ENCODE data around the gene FOXO1.

FOXO1 gene

GRCh38 chr13:40677064-40677463 is 10.6 kb upstream of the FOXO1 start:
- H3K27me3 ChIP-seq (replicated peaks): no peaks in the 10 kb centered on the region
- in situ Hi-C loops (cut with HindIII; ENCODE audit: low pct_ligation_motif_present, low sequenced_read_pairs): no loop called here
- TF ChIP-seq CTCF (IDR thresholded peaks at IDR 0.05; ENCODE audit: low read depth, low read length, missing control alignments): no peak
- H3K36me3 ChIP-seq (replicated peaks): no peaks in the 10 kb centered on the region
- H3K4me3 ChIP-seq (ENCODE audit: low read depth, low read length): no peak overlapping the region
- no peak overlapping the region for H3K27ac ChIP-seq
- DNase-seq: no peak

- no peaks in the 10 kb centered on the region for H3K36me3 ChIP-seq (replicated peaks)
Measured at GRCh38 chr13:40676007-40676406, 9.6 kb upstream of the FOXO1 start.

GRCh38 chr13:40673414-40673813 is 7.0 kb upstream of the FOXO1 start:
- no peak overlapping the region for H3K4me3 ChIP-seq (ENCODE audit: low read depth, low read length)
- no peak for DNase-seq
- no peaks in the 10 kb centered on the region for H3K27me3 ChIP-seq (replicated peaks)
- TF ChIP-seq CTCF (IDR thresholded peaks at IDR 0.05; ENCODE audit: low read depth, low read length, missing control alignments): no peak
- in situ Hi-C loops (cut with HindIII; ENCODE audit: low pct_ligation_motif_present, low sequenced_read_pairs): no loop called here
- H3K36me3 ChIP-seq (replicated peaks): no peaks in the 10 kb centered on the region
- H3K27ac ChIP-seq: no peak overlapping the region

More at GRCh38 chr13:40676007-40676406, 9.6 kb upstream of the FOXO1 start:
- Histone ChIP-seq H3K27ac (no peak overlapping the region), H3K27me3 (replicated peaks) (no peaks in the 10 kb centered on the region), H3K4me3 (ENCODE audit: low read depth, low read length) (no peak overlapping the region)
- no peak for DNase-seq
- TF ChIP-seq CTCF (IDR thresholded peaks at IDR 0.05; ENCODE audit: low read depth, low read length, missing control alignments): no peak
- in situ Hi-C loops (cut with HindIII; ENCODE audit: low pct_ligation_motif_present, low sequenced_read_pairs): no loop called here

GRCh38 chr13:40672765-40673397 is 6.4 kb upstream of the FOXO1 start:
- no peaks in the 10 kb centered on the region for H3K27me3 ChIP-seq (replicated peaks)
- no peaks in the 10 kb centered on the region for H3K36me3 ChIP-seq (replicated peaks)
- no peak for TF ChIP-seq CTCF (IDR thresholded peaks at IDR 0.05; ENCODE audit: low read depth, low read length, missing control alignments)
- peak overlapping the region; percentile 57 for H3K27ac ChIP-seq
- in situ Hi-C loops (cut with HindIII; ENCODE audit: low pct_ligation_motif_present, low sequenced_read_pairs): no loop called here
- no peak overlapping the region for H3K4me3 ChIP-seq (ENCODE audit: low read depth, low read length)
- no peak for DNase-seq

GRCh38 chr13:40671956-40672764 is 5.7 kb upstream of the FOXO1 start:
- no peak overlapping the region for H3K4me3 ChIP-seq (ENCODE audit: low read depth, low read length)
- H3K27ac ChIP-seq: peak overlapping the region; percentile 57
- no peaks in the 10 kb centered on the region for H3K36me3 ChIP-seq (replicated peaks)
- peak; percentile 73 for DNase-seq
- TF ChIP-seq CTCF (IDR thresholded peaks at IDR 0.05; ENCODE audit: low read depth, low read length, missing control alignments): no peak
- H3K27me3 ChIP-seq (replicated peaks): no peaks in the 10 kb centered on the region
- in situ Hi-C loops (cut with HindIII; ENCODE audit: low pct_ligation_motif_present, low sequenced_read_pairs): no loop called here
